GM23338 (cell line): Measurements from ENCODE around the gene TRIM28. TPM values are rescaled to one million over a fixed set of nuclear protein-coding genes. Genes with fewer than 3 reads are reported as not detected.

Source experiments
- ATAC-seq: fragments of 200-7000 bp; cut with Tn5 transposase; 3 replicates; pipeline ENCODE4 v1.9.1; 2020
- DNase-seq: peaks from one replicate; pipeline ENCODE4 v3.0.0-alpha.2; 2015; ENCODE audit warnings: low spot score
- H2AFZ ChIP-seq: fragments of 200-600 bp; sonication (generic); 2 replicates; pipeline ENCODE4 v1.8.0; 2016; ENCODE audit warnings: antibody characterized with exemption, mild to moderate bottlenecking, moderate library complexity
- H3F3A ChIP-seq: fragments of 200-600 bp; sonication (generic); replicated peaks from 2 replicates; pipeline ENCODE4 v1.8.0; 2017; ENCODE audit warnings: antibody characterized with exemption, mixed run types, low read depth
- H3K27ac ChIP-seq: fragments of 200-600 bp; sonication (generic); 2 replicates; pipeline ENCODE4 v1.6.1; 2016; ENCODE audit warnings: low read depth
- H3K27me3 ChIP-seq: fragments of 200-600 bp; sonication (generic); 2 replicates; pipeline ENCODE4 v1.8.0; 2016; ENCODE audit warnings: mild to moderate bottlenecking, mixed run types, moderate library complexity; ENCODE audit not compliant: insufficient read depth
- H3K36me3 ChIP-seq: fragments of 200-600 bp; sonication (generic); 2 replicates; pipeline ENCODE4 v1.8.0; 2016; ENCODE audit warnings: mild to moderate bottlenecking; ENCODE audit not compliant: insufficient read depth
- H3K4me1 ChIP-seq: fragments of 200-600 bp; sonication (generic); 2 replicates; pipeline ENCODE4 v1.8.0; 2016; ENCODE audit warnings: mild to moderate bottlenecking, moderate library complexity; ENCODE audit not compliant: insufficient read depth
- H3K4me2 ChIP-seq: fragments of 200-600 bp; sonication (generic); 2 replicates; pipeline ENCODE4 v1.7.1; 2017; ENCODE audit warnings: mixed run types
- H3K4me3 ChIP-seq: fragments of 200-600 bp; sonication (generic); 2 replicates; pipeline ENCODE4 v1.6.1; 2016; ENCODE audit warnings: mixed run types
- H3K79me2 ChIP-seq: fragments of 200-600 bp; sonication (generic); replicated peaks from 2 replicates; pipeline ENCODE4 v1.8.0; 2017; ENCODE audit warnings: mild to moderate bottlenecking; ENCODE audit not compliant: insufficient read depth
- H3K9me2 ChIP-seq: fragments of 200-600 bp; sonication (generic); 2 replicates; pipeline ENCODE4 v1.8.0; 2017; ENCODE audit not compliant: insufficient read depth
- H4K20me1 ChIP-seq: fragments of 200-600 bp; sonication (generic); replicated peaks from 2 replicates; pipeline ENCODE4 v1.8.0; 2017; ENCODE audit warnings: mild to moderate bottlenecking; ENCODE audit not compliant: insufficient read depth
- H3K27ac Mint-ChIP-seq: 2 replicates; pipeline ENCODE4 v1.8.0; 2020; ENCODE audit warnings: inconsistent platforms, mild to moderate bottlenecking, moderate library complexity, mixed read lengths
- H3K27me3 Mint-ChIP-seq: 3 replicates; pipeline ENCODE4 v1.8.0; 2022; ENCODE audit warnings: low read depth, mild to moderate bottlenecking, moderate library complexity, mixed read lengths, inconsistent platforms; ENCODE audit not compliant: insufficient read depth, poor library complexity
- H3K36me3 Mint-ChIP-seq: 3 replicates; pipeline ENCODE4 v1.8.0; 2021; ENCODE audit warnings: low read depth, mild to moderate bottlenecking, inconsistent platforms, moderate library complexity, mixed read lengths
- H3K4me1 Mint-ChIP-seq: 3 replicates; pipeline ENCODE4 v1.8.0; 2020; ENCODE audit warnings: mild to moderate bottlenecking, inconsistent platforms, mixed read lengths
- H3K4me3 Mint-ChIP-seq: 3 replicates; pipeline ENCODE4 v1.8.0; 2021; ENCODE audit warnings: moderate library complexity, mild to moderate bottlenecking, inconsistent platforms, mixed read lengths
- H3K9me3 Mint-ChIP-seq: 3 replicates; pipeline ENCODE4 v1.8.0; 2020; ENCODE audit warnings: moderate library complexity, mild to moderate bottlenecking, inconsistent platforms, mixed read lengths
- CREB1 ChIP-seq: fragments of 250-450 bp; sonication (Bioruptor Pico); IDR thresholded peaks from 2 replicates; pipeline ENCODE4 v1.5.0; 2020; ENCODE audit warnings: low read depth, mild to moderate bottlenecking, moderate library complexity
- EZH2 ChIP-seq: fragments of 200-600 bp; sonication (generic); IDR thresholded peaks from one replicate; pipeline ENCODE4 v1.8.0; 2017; ENCODE audit warnings: antibody characterized with exemption, mild to moderate bottlenecking, low read depth; ENCODE audit not compliant: unreplicated experiment
- EZH2phosphoT487 ChIP-seq: fragments of 200-600 bp; sonication (generic); IDR thresholded peaks from one replicate; pipeline ENCODE4 v1.8.1; 2018; ENCODE audit warnings: antibody characterized with exemption; ENCODE audit not compliant: unreplicated experiment
- JUNB ChIP-seq: IDR thresholded peaks from one replicate; pipeline ENCODE4 v1.6.1; 2016; ENCODE audit warnings: antibody characterized with exemption; ENCODE audit not compliant: unreplicated experiment
- NANOG ChIP-seq: IDR thresholded peaks from 2 replicates; pipeline ENCODE4 v1.6.1; 2016; ENCODE audit warnings: antibody characterized with exemption, borderline replicate concordance
- STAT1 ChIP-seq: IDR thresholded peaks from one replicate; pipeline ENCODE4 v1.6.1; 2016; ENCODE audit warnings: antibody characterized with exemption; ENCODE audit not compliant: unreplicated experiment
- ZNF331 ChIP-seq: fragments of 250-450 bp; sonication (Bioruptor Pico); IDR thresholded peaks from 2 replicates; pipeline ENCODE4 v1.5.0; 2020; ENCODE audit warnings: low read depth, mild to moderate bottlenecking, moderate library complexity
- polyA plus RNA-seq: library from polyadenylated mRNA; unstranded; fragments of >200 nt; fragmentation: Nextera tagmentation; extraction: Ambion mirVana; gene quantifications from 2 replicates; pipeline ENCODE4 v1.2.1, GENCODE V29; 2016
- total RNA-seq: library from RNA; depleted of rRNA; stranded (reverse); fragments of >200 nt; shearing (Covaris generic); gene quantifications from 2 replicates; pipeline ENCODE4 v1.2.3, GENCODE V29; 2014
- TF ChIP-seq, protein P1 (sequence below), 2 experiments: fragments of 200-600 bp in 1 of 2; sonication (generic) in 1 of 2; conservative IDR thresholded peaks; 2 replicates each; pipeline versions ENCODE4 v1.5.1 to v1.6.1; 2016 to 2017; ENCODE audit warnings: antibody characterized with exemption in 2 of 2, low read depth in 2 of 2, mild to moderate bottlenecking in 2 of 2, moderate library complexity in 1 of 2
- TF ChIP-seq, protein P2 (sequence below): fragments of 250-450 bp; sonication (Bioruptor Pico); IDR thresholded peaks from 2 replicates; pipeline ENCODE4 v1.5.0; 2020; ENCODE audit warnings: mild to moderate bottlenecking, moderate library complexity

The TRIM28 gene
- total and polyA plus RNA-seq, 2 experiments from 2014 or later = 920 to 1,430 TPM

DNA sequence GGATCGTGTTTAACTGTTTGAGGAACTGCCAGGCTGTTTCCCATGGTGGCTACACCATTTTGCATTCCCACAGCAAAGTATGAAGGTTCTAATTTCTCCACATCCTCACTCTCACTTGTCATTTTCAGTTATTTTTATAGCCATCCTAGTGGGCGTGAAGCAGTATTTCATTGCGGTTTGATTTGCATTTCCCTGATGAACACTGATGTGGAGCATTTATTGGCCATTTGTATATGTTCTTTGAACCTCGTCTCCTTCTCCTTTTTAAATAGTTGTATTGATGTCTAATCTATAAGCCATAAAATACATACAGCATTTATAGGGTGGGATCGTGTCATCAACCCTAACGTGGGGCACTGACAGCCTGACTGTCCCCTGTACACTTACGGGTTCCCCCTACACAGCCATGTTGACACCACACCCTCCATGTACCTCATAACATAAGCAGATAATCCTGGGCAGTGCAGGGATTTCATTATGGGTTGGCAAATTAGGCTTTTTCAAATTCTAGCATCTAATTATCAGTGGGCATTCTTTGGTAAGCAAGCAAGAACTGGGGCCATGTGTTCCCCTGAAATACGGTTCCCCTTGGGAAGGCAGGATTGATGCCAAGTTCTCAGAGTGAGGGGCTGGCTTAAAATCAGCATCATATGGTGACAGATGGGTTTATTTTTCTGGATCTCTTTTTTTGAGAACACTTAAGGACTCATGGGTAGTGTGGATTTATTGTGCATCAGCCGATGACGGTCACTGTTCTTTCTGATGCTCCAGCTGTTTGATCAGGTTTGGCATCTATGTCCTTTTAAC, 12.6 kb upstream of the TRIM28 start:
- no peaks in the 10 kb centered on the region for H3K36me3 Mint-ChIP-seq
- no peak overlapping the region for H3K27ac ChIP-seq
- TF ChIP-seq STAT1 (no peak), JUNB (no peak), ZNF331 (no peak), EZH2 (no peak), EZH2phosphoT487 (no peak), CREB1 (no peak), NANOG (no peak)
- TF ChIP-seq, protein P1, sequence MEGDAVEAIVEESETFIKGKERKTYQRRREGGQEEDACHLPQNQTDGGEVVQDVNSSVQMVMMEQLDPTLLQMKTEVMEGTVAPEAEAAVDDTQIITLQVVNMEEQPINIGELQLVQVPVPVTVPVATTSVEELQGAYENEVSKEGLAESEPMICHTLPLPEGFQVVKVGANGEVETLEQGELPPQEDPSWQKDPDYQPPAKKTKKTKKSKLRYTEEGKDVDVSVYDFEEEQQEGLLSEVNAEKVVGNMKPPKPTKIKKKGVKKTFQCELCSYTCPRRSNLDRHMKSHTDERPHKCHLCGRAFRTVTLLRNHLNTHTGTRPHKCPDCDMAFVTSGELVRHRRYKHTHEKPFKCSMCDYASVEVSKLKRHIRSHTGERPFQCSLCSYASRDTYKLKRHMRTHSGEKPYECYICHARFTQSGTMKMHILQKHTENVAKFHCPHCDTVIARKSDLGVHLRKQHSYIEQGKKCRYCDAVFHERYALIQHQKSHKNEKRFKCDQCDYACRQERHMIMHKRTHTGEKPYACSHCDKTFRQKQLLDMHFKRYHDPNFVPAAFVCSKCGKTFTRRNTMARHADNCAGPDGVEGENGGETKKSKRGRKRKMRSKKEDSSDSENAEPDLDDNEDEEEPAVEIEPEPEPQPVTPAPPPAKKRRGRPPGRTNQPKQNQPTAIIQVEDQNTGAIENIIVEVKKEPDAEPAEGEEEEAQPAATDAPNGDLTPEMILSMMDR (conservative IDR thresholded peaks at IDR 0.05; ENCODE audit: low read depth in 2 of 2) = no peak
- TF ChIP-seq, protein P2, sequence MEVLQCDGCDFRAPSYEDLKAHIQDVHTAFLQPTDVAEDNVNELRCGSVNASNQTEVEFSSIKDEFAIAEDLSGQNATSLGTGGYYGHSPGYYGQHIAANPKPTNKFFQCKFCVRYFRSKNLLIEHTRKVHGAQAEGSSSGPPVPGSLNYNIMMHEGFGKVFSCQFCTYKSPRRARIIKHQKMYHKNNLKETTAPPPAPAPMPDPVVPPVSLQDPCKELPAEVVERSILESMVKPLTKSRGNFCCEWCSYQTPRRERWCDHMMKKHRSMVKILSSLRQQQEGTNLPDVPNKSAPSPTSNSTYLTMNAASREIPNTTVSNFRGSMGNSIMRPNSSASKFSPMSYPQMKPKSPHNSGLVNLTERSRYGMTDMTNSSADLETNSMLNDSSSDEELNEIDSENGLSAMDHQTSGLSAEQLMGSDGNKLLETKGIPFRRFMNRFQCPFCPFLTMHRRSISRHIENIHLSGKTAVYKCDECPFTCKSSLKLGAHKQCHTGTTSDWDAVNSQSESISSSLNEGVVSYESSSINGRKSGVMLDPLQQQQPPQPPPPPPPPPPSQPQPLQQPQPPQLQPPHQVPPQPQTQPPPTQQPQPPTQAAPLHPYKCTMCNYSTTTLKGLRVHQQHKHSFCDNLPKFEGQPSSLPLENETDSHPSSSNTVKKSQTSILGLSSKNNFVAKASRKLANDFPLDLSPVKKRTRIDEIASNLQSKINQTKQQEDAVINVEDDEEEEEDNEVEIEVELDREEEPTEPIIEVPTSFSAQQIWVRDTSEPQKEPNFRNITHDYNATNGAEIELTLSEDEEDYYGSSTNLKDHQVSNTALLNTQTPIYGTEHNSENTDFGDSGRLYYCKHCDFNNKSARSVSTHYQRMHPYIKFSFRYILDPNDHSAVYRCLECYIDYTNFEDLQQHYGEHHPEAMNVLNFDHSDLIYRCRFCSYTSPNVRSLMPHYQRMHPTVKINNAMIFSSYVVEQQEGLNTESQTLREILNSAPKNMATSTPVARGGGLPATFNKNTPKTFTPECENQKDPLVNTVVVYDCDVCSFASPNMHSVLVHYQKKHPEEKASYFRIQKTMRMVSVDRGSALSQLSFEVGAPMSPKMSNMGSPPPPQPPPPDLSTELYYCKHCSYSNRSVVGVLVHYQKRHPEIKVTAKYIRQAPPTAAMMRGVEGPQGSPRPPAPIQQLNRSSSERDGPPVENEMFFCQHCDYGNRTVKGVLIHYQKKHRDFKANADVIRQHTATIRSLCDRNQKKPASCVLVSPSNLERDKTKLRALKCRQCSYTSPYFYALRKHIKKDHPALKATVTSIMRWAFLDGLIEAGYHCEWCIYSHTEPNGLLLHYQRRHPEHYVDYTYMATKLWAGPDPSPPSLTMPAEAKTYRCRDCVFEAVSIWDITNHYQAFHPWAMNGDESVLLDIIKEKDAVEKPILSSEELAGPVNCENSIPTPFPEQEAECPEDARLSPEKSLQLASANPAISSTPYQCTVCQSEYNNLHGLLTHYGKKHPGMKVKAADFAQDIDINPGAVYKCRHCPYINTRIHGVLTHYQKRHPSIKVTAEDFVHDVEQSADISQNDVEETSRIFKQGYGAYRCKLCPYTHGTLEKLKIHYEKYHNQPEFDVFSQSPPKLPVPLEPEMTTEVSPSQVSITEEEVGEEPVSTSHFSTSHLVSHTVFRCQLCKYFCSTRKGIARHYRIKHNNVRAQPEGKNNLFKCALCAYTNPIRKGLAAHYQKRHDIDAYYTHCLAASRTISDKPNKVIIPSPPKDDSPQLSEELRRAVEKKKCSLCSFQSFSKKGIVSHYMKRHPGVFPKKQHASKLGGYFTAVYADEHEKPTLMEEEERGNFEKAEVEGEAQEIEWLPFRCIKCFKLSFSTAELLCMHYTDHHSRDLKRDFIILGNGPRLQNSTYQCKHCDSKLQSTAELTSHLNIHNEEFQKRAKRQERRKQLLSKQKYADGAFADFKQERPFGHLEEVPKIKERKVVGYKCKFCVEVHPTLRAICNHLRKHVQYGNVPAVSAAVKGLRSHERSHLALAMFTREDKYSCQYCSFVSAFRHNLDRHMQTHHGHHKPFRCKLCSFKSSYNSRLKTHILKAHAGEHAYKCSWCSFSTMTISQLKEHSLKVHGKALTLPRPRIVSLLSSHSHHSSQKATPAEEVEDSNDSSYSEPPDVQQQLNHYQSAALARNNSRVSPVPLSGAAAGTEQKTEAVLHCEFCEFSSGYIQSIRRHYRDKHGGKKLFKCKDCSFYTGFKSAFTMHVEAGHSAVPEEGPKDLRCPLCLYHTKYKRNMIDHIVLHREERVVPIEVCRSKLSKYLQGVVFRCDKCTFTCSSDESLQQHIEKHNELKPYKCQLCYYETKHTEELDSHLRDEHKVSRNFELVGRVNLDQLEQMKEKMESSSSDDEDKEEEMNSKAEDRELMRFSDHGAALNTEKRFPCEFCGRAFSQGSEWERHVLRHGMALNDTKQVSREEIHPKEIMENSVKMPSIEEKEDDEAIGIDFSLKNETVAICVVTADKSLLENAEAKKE (CRISPR knock-in tag) = no peak
- no peaks in the 10 kb centered on the region for H3K36me3 ChIP-seq
- H3K9me3 Mint-ChIP-seq = no peaks in the 10 kb centered on the region
- H3K4me1 Mint-ChIP-seq = peaks cover 8% of the 10 kb centered on the region; the same call in 2 of the 3 replicates
- H4K20me1 ChIP-seq = no peaks in the 10 kb centered on the region
- H3K79me2 ChIP-seq = no peaks in the 10 kb centered on the region
- no peaks in the 10 kb centered on the region; the same call in 1 of the 2 replicates for H3K27me3 ChIP-seq
- no peaks in the 10 kb centered on the region; the same call in 1 of the 2 replicates for H3K4me1 ChIP-seq
- H3F3A ChIP-seq = no peaks in the 10 kb centered on the region
- peaks cover 8% of the 10 kb centered on the region for H3K27me3 Mint-ChIP-seq
- no peaks in the 10 kb centered on the region for H3K9me2 ChIP-seq
- H3K27ac Mint-ChIP-seq = no peak overlapping the region
- no peak overlapping the region for H3K4me2 ChIP-seq
- H2AFZ ChIP-seq = no peak overlapping the region
- no peak overlapping the region for H3K4me3 ChIP-seq
- DNase-seq = no peak
- no peak for ATAC-seq
- no peak overlapping the region for H3K4me3 Mint-ChIP-seq
